Measurements from ENCODE around the gene ERVK3-1.

Gene ERVK3-1

DNA sequence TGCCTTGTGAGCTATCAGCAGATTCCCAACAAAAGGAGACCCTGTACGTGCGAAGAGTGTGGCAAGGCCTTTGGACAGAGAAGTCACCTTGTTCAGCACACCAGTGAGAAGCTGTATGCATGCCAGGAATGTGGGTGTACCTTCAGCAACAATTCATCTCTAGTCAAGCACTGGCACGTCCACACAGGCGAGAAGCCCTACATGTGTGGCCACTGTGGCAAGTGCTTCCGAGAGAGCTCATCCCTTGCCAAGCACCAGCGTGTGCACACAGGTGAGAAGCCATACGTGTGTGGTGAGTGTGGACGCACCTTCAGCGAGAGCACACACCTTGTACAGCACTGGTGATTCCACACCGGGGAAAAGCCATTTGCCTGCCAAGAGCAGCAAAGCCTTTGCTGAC lies 14.1 kb downstream of the ERVK3-1 start:
- no peaks in the 10 kb centered on the region for H3K79me2 ChIP-seq (ENCODE audit: low read length)
- no peak for TF ChIP-seq EZH2phosphoT487 (IDR thresholded peaks at IDR 0.05; ENCODE audit: low read depth)
- TF ChIP-seq, protein P1, sequence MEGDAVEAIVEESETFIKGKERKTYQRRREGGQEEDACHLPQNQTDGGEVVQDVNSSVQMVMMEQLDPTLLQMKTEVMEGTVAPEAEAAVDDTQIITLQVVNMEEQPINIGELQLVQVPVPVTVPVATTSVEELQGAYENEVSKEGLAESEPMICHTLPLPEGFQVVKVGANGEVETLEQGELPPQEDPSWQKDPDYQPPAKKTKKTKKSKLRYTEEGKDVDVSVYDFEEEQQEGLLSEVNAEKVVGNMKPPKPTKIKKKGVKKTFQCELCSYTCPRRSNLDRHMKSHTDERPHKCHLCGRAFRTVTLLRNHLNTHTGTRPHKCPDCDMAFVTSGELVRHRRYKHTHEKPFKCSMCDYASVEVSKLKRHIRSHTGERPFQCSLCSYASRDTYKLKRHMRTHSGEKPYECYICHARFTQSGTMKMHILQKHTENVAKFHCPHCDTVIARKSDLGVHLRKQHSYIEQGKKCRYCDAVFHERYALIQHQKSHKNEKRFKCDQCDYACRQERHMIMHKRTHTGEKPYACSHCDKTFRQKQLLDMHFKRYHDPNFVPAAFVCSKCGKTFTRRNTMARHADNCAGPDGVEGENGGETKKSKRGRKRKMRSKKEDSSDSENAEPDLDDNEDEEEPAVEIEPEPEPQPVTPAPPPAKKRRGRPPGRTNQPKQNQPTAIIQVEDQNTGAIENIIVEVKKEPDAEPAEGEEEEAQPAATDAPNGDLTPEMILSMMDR (IDR thresholded peaks at IDR 0.05; ENCODE audit: low read depth, low read length), result no peak
- H2AFZ ChIP-seq (ENCODE audit: low read depth, low read length), result no peak overlapping the region
- H3K4me1 ChIP-seq (ENCODE audit: low read length), result no peaks in the 10 kb centered on the region
- H4K20me1 ChIP-seq (ENCODE audit: insufficient read depth, low read length), result peaks cover 10% of the 10 kb centered on the region
- H3K36me3 ChIP-seq (replicated peaks; ENCODE audit: low read depth, low read length), result peaks cover 19% of the 10 kb centered on the region
- no peak overlapping the region for H3K4me3 ChIP-seq (ENCODE audit: low read length)
- no peak overlapping the region for H3K4me2 ChIP-seq (ENCODE audit: low read length)
- no peak overlapping the region for H3K9ac ChIP-seq (ENCODE audit: low read length)
- no peaks in the 10 kb centered on the region for H3K27me3 ChIP-seq (ENCODE audit: low read depth, low read length)
- H3K9me3 ChIP-seq (ENCODE audit: insufficient read depth, low read length), result no peaks in the 10 kb centered on the region
- no peak overlapping the region for H3K27ac ChIP-seq (ENCODE audit: low read length)

- peaks cover 14% of the 10 kb centered on the region for H3K4me1 ChIP-seq (ENCODE audit: low read length)
- peak overlapping the region; percentile 95 for H3K4me3 ChIP-seq (ENCODE audit: low read length)
- TF ChIP-seq, protein P1 (IDR thresholded peaks at IDR 0.05; ENCODE audit: low read depth, low read length), result no peak
- no peak for TF ChIP-seq EZH2phosphoT487 (IDR thresholded peaks at IDR 0.05; ENCODE audit: low read depth)
- no peaks in the 10 kb centered on the region for H4K20me1 ChIP-seq (ENCODE audit: insufficient read depth, low read length)
- peaks cover 3% of the 10 kb centered on the region for H3K36me3 ChIP-seq (replicated peaks; ENCODE audit: low read depth, low read length)
- no peaks in the 10 kb centered on the region for H3K27me3 ChIP-seq (ENCODE audit: low read depth, low read length)
- H3K9me3 ChIP-seq (ENCODE audit: insufficient read depth, low read length), result no peaks in the 10 kb centered on the region
- no peak overlapping the region for H2AFZ ChIP-seq (ENCODE audit: low read depth, low read length)
- H3K27ac ChIP-seq (ENCODE audit: low read length), result no peak overlapping the region
- H3K4me2 ChIP-seq (ENCODE audit: low read length), result peak overlapping the region; percentile 94
- H3K9ac ChIP-seq (ENCODE audit: low read length), result peak overlapping the region; percentile 77
- peaks cover 38% of the 10 kb centered on the region for H3K79me2 ChIP-seq (ENCODE audit: low read length)
Observed at GRCh38 chr19:58325311-58326022, 20.3 kb downstream of the ERVK3-1 start.

DNA sequence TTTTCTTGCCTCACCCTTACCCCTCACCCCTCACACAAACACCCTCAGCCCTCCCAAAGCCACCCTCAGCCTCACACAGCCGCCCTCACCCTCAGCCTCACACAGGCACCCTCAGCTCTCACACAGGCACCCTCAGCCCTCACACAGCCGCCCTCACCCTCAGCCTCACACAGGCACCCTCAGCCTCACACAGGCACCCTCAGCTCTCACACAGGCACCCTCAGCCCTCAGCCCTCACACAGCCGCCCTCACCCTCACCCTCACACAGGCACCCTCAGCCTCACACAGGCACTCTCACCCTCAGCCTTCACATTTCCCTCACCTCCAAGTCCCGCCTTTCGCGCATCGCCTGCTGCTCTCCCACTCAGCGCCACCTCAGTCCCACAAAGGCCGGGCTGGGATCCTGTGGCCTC lies 21.3 kb downstream of the ERVK3-1 start:
- peaks cover 3% of the 10 kb centered on the region for H3K36me3 ChIP-seq (replicated peaks; ENCODE audit: low read depth, low read length)
- no peaks in the 10 kb centered on the region for H4K20me1 ChIP-seq (ENCODE audit: insufficient read depth, low read length)
- peak overlapping the region; percentile 81 for H2AFZ ChIP-seq (ENCODE audit: low read depth, low read length)
- peaks cover 14% of the 10 kb centered on the region for H3K4me1 ChIP-seq (ENCODE audit: low read length)
- H3K9ac ChIP-seq (ENCODE audit: low read length), result peak overlapping the region; percentile 77
- H3K4me2 ChIP-seq (ENCODE audit: low read length), result peak overlapping the region; percentile 94
- no peaks in the 10 kb centered on the region for H3K9me3 ChIP-seq (ENCODE audit: insufficient read depth, low read length)
- H3K4me3 ChIP-seq (ENCODE audit: low read length), result peak overlapping the region; percentile 95
- peaks cover 38% of the 10 kb centered on the region for H3K79me2 ChIP-seq (ENCODE audit: low read length)
- H3K27me3 ChIP-seq (ENCODE audit: low read depth, low read length), result no peaks in the 10 kb centered on the region
- TF ChIP-seq EZH2phosphoT487 (IDR thresholded peaks at IDR 0.05; ENCODE audit: low read depth), result no peak
- TF ChIP-seq, protein P1 (IDR thresholded peaks at IDR 0.05; ENCODE audit: low read depth, low read length), result no peak
- H3K27ac ChIP-seq (ENCODE audit: low read length), result 0 out of 2 replicates have a peak overlapping the region, but pooled peaks have one; percentile 3

DNA sequence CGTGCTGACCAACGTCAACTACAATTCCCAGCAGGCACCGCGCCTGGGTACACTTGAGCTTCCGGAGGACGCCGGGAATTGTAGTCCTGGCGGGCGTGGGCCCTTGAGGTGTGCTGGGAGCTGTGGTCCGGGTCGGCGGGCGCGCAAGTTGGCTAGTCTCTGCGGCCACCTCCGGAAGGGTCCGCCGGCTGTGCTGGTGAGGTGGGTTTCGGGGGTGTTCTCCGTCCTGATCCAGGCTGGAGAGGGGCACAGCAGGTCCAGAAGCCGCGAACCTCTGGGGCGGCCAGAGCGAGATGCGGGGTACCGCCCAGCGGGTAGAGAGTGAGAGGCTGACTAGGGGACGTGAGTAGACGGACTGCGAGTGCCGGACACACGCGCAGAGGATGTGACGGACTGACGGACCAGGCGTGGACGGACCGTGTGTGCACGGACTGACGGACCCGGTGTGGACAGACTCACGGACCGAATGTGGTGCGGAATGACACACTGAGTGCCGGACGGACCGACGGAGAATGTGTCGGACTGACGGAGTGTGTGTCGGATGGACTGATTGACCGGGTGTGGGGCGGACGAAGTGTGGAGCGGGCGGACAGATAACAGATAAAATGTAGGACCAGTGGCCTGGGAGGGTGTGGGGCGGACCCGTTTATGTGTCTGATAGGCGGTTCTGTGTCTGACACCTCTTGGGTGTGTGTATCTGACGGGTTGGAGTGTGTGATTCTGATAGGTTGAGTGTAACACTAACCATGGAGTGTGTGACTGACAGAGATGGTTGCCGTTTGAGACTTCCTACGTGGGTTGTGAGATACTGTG lies 21.9 kb downstream of the ERVK3-1 start, which contains the start of gene ZSCAN22:
ZSCAN22 (plus strand) TSS at position 81 of the 813 bp plus-strand sequence. CDS start 7,809 bp downstream, outside the sequence.
- no peaks in the 10 kb centered on the region for H4K20me1 ChIP-seq (ENCODE audit: insufficient read depth, low read length)
- no peaks in the 10 kb centered on the region for H3K9me3 ChIP-seq (ENCODE audit: insufficient read depth, low read length)
- peak within 1 kb of the TSS; percentile 94 for H3K4me2 ChIP-seq (ENCODE audit: low read length)
- H3K9ac ChIP-seq (ENCODE audit: low read length), result peak within 1 kb of the TSS; percentile 77
- TF ChIP-seq, protein P1 (IDR thresholded peaks at IDR 0.05; ENCODE audit: low read depth, low read length), result no peak
- TF ChIP-seq EZH2phosphoT487 (IDR thresholded peaks at IDR 0.05; ENCODE audit: low read depth), result no peak
- peak within 1 kb of the TSS; percentile 41 for H3K27ac ChIP-seq (ENCODE audit: low read length)
- H3K4me3 ChIP-seq (ENCODE audit: low read length), result peak within 1 kb of the TSS; percentile 95
- H3K4me1 ChIP-seq (ENCODE audit: low read length), result peaks cover 14% of the 10 kb centered on the region
- no peaks in the 10 kb centered on the region for H3K27me3 ChIP-seq (ENCODE audit: low read depth, low read length)
- peak within 1 kb of the TSS; percentile 81 for H2AFZ ChIP-seq (ENCODE audit: low read depth, low read length)
- peaks cover 38% of the 10 kb centered on the region for H3K79me2 ChIP-seq (ENCODE audit: low read length)
- no peaks in the 10 kb centered on the region for H3K36me3 ChIP-seq (replicated peaks; ENCODE audit: low read depth, low read length)

Data from OCI-LY3 (cell line).